HS-27A (cell line): ENCODE data around the gene MRPS33.
"Not testable (repeated sequence)": the region's sequence is repeated elsewhere in the genome, so short reads cannot be mapped to it uniquely, and the experiment has no call there.

Source experiments
- DNase-seq: peaks from one replicate; pipeline ENCODE4 v3.0.0-alpha.2; 2012; ENCODE audit warnings: low read depth, missing footprints

Gene MRPS33

DNA sequence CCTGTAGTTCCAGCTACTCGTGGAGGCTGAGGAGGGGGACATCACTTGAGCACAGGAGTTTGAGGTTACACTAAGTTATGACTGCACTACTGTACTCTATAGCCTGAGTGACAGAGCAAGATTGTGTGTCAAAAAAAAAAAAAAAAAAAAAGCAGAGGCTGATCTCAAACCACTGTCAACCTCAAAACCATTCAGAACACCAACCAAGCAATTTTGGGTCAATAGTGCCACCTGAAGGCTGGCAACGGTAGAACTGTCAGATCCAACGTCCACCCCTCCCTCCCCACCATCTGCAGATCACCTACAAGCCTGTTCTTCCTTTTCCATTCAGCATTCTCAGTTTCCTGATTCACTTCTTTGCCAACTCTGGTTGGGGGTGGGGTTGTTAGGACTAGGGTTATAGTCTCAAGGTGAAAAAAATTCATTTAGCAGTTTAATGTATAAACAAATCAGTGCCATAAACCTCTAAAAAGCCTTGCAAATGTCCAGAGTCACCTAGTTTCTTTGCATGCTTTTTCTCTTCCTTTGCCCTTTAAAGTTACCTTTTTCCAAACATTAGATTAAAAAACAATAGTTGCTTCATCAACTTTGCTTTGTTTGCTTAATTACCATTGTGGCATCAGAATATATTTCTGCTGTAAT is 2.6 kb downstream of the MRPS33 start:
- peak; percentile 24 for DNase-seq

DNA sequence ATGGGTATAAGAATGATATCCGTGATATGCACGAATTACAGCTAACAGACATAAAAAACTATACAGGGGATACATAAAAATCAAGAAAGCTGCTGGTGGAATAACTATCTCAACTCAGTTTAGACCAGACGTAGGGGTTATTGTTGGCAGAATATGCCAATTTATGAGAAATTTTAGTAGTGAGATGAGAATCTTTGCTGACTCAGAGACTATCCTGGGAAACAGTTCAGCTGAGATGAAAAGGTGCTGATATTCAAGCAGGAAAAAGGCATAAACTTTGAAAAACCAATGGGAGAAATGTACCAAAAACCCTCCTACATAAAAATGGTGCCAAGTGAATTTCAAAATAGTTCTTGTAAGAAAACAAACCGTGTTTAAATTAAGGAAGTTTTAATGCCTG is 3.3 kb downstream of the MRPS33 start:
- DNase-seq: no peak

DNA sequence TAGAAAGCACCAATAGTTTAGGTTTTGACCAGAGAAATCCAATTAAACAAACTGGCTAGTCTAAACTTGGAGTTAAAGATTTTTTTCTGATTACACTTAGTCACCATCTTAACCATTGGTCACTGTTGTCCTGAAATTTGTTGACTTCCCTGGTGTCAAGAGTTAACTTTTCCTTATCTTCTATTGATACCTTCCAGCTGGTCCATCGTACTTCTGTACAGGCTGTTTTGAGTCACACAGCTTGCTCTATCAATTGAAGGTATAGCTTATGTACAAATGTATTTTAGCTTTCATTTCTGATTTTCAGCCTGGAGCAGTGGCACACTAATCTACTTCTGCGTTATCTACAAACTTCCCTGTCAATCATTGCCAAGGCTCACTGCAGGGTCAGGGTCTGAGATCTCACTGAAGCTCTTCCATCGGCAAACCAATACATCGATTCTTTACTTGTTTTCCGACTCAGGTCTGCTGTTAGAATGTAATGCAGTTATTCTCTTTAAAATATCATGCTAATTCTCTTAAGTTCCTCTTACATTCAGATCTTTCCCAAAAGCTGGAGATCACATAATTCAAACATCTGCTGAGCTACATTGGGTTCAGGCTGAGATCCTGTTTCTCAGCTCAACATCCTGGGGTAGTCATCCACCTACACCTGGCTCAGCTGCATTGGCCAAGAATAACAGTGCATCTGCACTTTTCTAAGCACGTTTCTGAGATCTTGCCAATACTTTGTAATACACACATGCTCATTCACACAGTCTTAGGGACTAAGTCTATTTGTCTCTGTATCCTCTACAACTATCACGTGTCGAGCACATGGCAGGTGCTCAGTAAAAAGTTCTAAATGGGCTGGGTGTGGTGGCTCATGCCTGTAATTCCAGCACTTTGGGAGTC is 11.3 kb downstream of the MRPS33 start:
- DNase-seq: no peak

DNA sequence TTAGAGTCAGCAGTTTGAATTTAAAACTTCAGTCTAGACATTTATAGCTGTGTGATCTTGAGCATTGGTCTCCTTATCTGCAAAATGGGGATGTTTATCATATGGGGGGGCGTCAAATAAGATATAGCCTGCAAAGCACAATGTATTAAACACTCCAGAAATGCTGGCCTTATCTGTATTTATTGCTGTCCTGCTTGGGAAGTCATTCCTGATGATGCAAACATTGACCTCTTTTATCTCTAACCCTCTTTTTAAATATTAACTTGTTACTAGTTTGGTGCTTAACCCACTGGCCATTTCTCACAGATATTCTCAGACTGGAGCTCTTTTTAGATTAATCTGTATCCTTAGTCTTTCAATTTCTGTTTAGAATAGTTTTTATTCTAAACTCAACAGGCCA is 13.2 kb downstream of the MRPS33 start:
- DNase-seq: no peak

DNA sequence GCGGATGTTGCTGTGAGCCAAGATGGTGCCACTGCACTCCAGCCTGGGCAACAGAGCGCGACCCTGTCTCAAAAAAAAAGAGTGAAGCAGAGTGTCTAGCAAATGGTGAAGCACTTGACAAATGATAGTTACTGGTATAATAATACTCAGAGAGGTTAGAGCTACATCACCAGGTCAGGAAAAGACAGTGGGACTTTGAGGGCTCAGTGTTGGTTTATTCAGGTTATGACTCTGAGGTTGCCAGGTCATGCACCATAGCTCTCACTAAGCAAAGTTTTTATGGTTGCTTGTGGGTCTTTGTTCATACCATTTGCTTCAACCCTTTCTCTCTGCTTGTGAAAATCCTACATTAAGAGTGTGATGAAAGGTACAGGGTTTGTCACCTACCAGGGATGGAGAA is 13.6 kb downstream of the MRPS33 start:
- no peak for DNase-seq

DNA sequence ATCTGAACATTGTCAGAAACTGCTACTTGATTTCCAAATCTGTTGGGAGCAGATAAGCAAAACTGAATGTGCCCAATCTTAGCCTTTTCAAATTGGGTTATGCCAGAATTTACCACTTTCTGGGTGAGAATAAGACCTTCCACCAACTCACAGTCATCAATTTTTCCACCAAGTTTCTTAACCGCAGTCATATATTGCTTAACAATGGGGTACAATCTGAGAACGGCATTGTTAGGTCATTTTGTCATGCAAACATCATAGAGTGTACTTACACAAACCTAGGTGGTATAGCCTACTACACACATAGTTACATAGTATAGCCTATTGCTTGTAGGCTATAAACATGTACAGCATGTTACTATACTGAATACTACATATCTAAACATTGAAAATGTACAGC is 16.0 kb downstream of the MRPS33 start:
- no peak for DNase-seq

DNA sequence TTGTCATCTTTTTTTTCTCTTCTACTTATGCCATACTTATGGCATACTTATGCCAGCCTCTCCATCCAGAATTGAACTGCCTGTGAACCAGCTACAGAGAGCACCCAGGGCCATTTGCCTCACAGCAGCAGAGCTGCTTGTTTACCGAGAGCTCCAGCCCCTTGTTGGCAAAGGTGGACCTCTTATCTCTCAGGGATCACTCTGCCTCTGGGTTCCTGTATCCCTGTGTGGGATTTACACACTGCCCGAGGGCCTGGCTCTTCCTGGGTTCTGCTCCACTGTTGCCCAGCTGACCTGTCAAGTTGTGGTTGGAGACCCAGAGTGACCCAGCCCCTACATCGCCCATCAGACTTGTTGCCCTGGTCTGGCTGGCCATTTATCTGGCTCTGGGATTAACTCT is 22.3 kb downstream of the MRPS33 start:
- DNase-seq: no peak

DNA sequence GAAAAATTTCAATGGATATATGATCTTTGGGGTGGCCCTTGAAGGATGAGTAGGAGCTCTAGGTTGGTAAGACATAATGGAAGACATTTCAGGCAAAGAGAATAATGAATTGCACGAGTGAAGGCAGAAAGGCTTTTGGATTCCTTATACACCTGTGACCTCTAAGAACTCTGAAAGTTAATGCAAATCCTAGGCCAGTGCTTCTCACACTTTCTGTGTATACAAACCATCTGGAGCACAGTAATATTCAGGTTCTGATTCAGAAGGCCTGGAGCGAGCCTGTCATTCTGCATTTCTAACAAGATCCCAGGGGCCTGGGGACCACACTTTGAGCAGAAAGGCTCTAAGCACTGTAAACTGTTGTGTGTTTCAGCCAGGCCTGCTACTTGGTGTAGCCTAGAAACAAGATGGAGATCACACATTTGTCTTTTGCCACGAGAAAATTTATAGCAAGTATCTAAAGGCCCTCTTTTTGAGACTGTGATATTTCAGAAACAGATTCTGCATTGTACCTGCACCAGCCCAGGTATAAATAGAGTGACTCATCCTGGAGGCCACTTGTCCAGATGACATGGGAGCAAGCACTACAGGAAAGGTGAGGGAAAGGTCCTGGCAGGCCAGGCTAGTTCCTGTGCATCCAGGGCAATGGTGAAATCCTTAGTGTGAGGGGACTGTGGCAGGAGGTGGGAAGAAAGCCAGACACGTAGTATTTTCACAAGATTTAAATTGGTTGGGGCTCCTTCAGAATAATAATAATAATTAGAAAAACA is 24.4 kb downstream of the MRPS33 start:
- no peak for DNase-seq

DNA sequence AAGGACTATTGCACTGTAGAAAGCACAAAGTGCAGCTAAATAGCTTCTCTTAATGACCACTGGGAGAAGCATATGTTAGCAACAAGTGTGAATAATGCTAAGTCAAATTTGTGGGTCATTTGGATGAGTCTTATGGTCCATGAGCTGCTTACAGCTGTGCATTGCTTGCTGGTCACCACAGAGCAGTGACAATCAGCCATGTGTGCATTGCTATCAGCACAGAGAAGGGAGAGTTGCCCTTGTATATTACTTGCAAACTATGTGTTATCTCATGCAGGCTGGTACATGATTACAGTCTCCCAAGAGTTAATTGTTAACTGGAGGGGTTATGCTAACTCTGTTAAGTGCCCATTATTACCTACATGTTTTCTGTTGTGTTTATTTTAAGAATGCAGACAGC is 25.7 kb downstream of the MRPS33 start:
- no peak for DNase-seq

DNA sequence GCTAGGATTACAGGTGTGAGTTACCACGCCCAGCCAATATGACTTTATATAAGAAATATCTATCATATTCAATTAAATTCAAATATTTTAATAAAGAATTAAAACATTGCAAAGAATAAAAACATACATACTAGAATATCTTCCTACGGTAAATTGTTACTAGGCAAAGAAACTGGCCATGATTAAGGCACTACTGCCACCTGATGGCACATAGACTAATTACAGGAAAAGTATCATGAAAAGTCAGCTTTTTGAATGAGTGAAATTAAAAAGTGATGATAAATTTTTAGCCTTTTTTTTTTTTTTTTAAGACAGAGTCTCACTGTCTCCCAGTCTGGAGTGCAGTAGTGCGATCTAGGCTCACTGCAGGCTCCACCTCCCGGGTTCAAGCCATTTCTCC is 30.9 kb downstream of the MRPS33 start:
- DNase-seq: no peak

DNA sequence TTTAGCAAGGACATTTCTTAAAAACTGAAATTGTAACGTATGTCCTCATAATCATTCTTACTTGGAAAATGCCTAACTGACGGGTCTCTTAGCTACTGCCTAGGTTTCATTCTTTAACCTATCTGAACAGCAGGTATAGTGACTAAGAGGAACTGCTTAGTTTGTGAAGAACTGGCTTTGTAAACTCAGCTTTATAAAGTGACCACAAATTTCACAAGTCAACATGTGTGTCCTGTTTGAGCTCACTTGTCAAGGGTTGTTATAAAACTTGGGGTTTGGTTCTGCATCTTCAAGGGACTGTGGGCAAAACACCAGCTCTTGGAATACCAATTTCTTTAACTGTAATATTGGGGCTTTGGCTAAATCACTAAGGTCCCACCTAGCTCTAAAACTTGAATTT is 32.2 kb downstream of the MRPS33 start:
- DNase-seq: no peak

DNA sequence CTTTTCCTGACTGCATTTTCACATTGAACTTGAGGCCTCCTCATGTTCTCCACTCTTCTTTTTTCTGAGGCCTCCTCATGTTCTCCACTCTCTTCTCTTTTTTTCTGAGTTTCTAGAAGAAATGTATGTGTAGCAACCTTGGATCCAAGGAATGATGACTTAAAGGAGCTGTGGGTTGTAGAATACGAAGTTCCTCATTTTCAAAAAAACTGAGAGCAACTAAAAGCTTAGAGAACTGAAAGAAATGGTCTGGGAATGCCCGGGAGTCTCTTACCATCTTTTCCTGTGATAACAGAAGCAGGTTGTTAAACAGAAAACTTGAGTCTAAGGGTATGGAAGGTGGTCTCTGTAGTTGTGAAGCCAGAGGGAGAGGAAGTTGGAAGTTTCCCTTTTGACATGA is 32.8 kb downstream of the MRPS33 start:
- no peak for DNase-seq

DNA sequence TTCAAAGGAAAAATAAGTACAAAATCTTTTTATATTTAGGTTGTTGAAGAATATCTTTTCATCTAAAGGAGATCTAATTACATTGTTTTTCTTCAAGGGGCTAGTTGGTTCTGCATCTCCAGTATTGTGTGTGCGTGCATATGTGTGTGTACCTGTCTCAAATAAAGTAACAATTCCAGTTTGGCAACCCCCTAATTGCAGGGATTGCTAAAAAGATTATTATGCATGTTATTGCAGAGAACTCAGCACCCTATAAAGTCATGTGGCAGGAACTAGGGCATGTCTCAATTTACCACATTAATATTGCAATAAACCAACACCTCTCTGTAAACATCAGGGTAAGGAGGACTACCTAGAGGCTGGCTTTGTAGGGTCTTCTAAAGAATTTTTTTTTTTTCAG is 37.0 kb downstream of the MRPS33 start:
- DNase-seq: no peak

DNA sequence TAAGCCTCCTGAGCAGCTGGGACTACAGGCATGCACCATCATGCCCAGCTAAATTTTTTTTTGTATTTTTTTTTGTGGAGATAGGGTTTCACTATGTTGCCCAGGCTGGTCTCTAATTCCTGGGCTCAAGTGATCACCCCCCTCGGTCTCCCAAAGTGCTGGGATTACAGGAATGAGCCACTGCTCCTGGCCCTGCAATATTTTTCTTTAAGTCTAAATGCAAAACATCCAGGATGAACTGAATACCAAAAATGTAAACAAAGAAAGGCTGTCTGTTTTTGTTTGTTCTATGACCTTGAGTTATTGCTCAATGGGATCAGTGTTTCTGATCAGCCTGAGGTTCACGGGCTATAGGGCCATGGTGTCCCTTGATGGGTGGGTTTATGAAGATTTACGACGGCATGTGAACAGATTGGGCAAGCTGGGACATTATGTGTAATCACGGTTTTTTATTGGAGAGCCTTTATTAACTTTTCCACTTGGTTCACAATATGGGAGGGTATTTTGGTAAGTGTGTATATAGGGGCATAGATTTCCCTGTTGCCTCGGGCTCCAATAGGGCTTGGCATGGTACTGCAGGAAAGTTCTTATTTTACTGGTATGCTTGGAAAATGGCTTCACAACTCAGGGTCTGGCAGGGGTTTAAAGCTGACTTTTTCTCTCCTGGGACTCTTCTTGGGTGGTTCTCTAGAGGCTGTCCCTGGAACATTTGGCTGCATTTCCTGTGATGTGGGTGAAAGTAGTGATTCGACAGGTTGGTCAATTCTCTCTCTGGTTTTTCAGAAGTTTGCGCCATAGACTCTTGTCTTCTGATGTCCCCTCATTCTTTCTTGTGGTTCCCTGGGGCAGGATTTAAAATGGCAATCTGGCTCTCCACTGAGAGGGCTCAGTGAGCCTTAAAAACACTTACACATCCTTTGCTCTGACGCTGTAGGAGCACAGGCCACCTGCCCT is 41.6 kb downstream of the MRPS33 start:
- DNase-seq: no peak

DNA sequence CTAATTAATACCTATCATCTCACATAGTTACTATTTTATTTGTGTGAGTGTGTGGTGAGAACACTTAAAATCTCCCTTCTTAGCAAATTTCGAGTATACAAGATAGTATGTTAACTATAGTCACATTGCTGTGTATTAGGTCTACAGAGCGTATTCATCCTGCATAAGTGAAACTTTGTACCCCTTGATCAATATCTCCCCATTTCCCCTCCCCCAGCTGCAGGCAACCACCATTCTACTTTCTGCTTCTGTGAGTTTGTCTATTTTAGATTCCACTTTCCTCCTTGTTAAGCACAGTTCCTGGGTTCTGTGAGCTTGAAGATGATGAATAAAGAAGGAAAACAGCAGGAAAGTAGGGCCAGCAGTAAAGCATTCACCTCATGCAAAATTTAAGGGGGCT is 42.4 kb downstream of the MRPS33 start:
- DNase-seq: no peak

DNA sequence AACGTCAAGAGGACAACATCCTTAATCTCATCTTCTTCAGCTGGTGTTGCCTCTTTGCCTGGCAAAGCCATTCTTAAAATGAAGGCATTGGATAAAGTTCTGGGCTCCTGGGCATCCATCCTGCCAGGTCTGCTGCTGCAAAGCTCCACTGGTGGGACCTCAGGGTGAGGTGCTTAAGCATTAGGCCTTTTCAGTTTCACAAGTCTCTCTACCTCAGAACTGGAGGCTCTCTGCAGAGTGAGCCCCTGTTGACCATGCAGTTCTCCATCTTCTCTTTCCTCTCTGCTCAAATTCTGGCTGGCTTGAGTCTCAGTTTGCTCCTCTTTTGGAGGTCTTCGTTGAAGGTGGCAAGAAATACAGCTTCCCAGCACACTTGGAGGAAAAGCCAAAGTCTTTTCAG is 47.3 kb downstream of the MRPS33 start:
- no peak for DNase-seq

DNA sequence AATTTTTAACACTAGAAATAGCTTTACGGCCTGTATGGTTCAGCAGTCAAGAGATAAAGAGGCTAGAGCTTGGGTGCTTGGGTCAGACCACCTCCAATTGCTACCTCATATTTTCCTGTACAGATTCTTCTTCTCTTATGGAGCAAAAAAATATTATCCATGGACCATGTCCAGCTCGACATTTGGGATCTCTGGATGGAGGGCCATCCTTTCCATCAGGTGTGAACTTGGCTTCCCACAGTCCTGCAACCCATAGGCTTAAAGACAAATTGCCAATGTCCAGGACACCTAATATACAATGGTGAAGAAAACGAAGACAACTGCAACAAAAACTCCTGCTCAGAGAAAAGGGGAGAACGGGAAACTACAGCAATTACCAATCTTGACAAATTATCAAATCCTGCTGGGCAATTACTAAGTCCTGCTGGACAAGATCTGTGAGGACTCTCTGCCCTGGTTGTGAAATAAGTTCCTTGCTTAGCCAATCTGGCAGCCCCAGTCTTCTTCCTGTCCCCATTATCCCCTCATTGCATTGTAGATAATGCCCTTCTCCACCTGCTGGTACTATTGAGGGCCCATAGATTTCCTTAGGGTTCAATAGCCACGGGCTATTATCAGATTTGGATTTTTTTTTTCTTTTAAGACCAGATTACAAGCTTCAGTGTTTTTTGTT is 48.1 kb downstream of the MRPS33 start:
- DNase-seq: no peak

DNA sequence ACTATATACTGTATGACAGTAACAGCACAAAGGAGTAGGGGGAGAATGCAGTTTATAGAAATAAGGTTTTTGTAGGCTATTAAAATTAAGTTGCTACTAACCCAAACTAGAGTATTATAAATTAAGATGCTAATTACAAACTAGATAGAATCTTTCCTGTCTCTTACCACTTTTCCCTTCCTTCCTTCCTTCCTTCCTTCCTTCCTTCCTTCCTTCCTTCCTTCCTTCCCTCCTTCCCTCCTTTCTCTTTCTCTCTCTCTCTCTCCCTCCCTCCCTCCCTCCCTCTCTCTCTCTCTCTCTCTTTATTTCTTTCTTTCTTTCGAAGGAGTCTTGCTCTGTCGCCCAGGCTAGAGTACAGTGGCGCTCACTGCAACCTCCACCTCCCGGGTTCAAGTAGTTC is 53.6 kb downstream of the MRPS33 start:
- DNase-seq: no peak

DNA sequence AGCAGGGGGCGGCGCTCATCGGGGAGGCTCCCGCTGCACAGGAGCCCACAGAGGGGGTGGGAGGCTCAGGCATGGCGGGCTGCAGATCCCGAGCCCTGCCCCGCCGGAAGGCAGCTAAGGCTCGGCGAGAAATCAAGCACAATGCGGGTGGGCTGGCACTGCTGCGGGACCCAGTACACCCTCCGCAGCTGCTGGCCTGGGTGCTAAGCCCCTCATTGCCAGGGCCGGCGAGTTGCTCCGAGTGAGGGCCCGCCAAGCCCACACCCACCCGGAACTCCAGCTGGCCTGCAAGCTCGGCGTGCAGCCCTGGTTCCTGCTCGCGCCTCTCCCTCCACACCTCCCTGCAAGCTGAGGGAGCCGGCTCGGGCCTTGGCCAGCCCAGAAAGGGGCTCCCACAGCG is 57.8 kb downstream of the MRPS33 start:
- DNase-seq: not testable (repeated sequence)
